Panc1 (cell line): Measurements from ENCODE around the gene COMMD9. TPM values are rescaled to one million over a fixed set of nuclear protein-coding genes. Genes with fewer than 3 reads are reported as not detected.

Experiments
- ATAC-seq: fragments of 200-7000 bp; cut with Tn5 transposase; 2 replicates; pipeline ENCODE4 v1.9.1; 2020; ENCODE audit warnings: mild to moderate bottlenecking, moderate library complexity
- BruUV-seq: library from RNA; stranded (reverse); fragments of 400-500 nt; replicated peaks from 2 replicates; lab custom pipeline; 2021; lab: Mats Ljungman, UMichigan
- CTCF ChIA-PET: fragments of 300-600 bp; sonication (Branson Sonifier 250); formaldehyde crosslinking; loops from one replicate; lab custom pipeline; 2022; ENCODE audit warnings: antibody characterized with exemption; lab: Charles Lee
- POLR2A ChIA-PET: fragments of 300-600 bp; sonication (Branson Sonifier 250); formaldehyde crosslinking; loops from one replicate; lab custom pipeline; 2022; ENCODE audit warnings: antibody characterized with exemption; lab: Charles Lee
- DNase-seq: peaks from one replicate; pipeline ENCODE4 v3.0.0-alpha.2; 2010; ENCODE audit warnings: low read depth, low spot score
- H3K27ac ChIP-seq: 2 replicates; pipeline ENCODE4 v1.5.1; 2011; ENCODE audit warnings: mild to moderate bottlenecking, low read length, inconsistent platforms
- H3K27me3 ChIP-seq: fragments of 200-500 bp; sonication (Bioruptor generic); 2 replicates; pipeline ENCODE4 v1.6.0; 2014; ENCODE audit warnings: low read length, inconsistent platforms; ENCODE audit not compliant: control insufficient read depth, insufficient read depth
- H3K36me3 ChIP-seq: fragments of 200-500 bp; sonication (Bioruptor generic); 2 replicates; pipeline ENCODE4 v1.5.1; 2014; ENCODE audit warnings: inconsistent platforms, mild to moderate bottlenecking, low read length, moderate library complexity; ENCODE audit not compliant: control insufficient read depth, insufficient read depth
- H3K4me1 ChIP-seq: 2 replicates; pipeline ENCODE4 v1.5.1; 2011; ENCODE audit warnings: inconsistent platforms, mild to moderate bottlenecking, low read length, moderate library complexity; ENCODE audit not compliant: control insufficient read depth, insufficient read depth
- H3K4me3 ChIP-seq, 2 experiments: 2 replicates each; pipeline ENCODE4 v1.5.1; 2011 to 2012; ENCODE audit warnings: low read depth in 2 of 2, low read length in 2 of 2, mild to moderate bottlenecking in 2 of 2, inconsistent platforms in 1 of 2, moderate library complexity in 1 of 2
- H3K9me3 ChIP-seq: fragments of 200-500 bp; sonication (Bioruptor generic); 2 replicates; pipeline ENCODE4 v1.5.1; 2014; ENCODE audit warnings: low read depth, mild to moderate bottlenecking, inconsistent platforms, low read length, moderate library complexity; ENCODE audit not compliant: control insufficient read depth, insufficient read depth
- POLR2AphosphoS5 ChIP-seq: IDR thresholded peaks from 2 replicates; pipeline ENCODE4 v1.6.1; 2012; ENCODE audit warnings: mild to moderate bottlenecking, low read depth, low read length, moderate library complexity
- SIN3A ChIP-seq: IDR thresholded peaks from 2 replicates; pipeline ENCODE4 v1.6.1; 2012; ENCODE audit warnings: low read depth, mild to moderate bottlenecking, low read length, moderate library complexity, borderline replicate concordance; ENCODE audit not compliant: insufficient read depth
- TCF7L2 ChIP-seq: IDR thresholded peaks from 2 replicates; pipeline ENCODE4 v1.6.1; 2011; ENCODE audit warnings: mild to moderate bottlenecking, low read depth, low read length, inconsistent platforms
- in situ Hi-C: cut with HindIII; loops from 2 replicates; pipeline ENCODE4 v1.10.0; 2016; ENCODE audit warnings: low sequenced_read_pairs, low pct_unique_long_range_greater_than_20kb
- intact Hi-C: fragments of 100-400 bp; cut with micrococcal nuclease; formaldehyde crosslinking; loops from one replicate; pipeline ENCODE4 v1.10.0; 2022; ENCODE audit not compliant: unreplicated experiment
- total RNA-seq: library from RNA; stranded (reverse); gene quantifications from one replicate; pipeline ENCODE4 v1.2.1, GENCODE V29; 2021; ENCODE audit not compliant: unreplicated experiment
- TF ChIP-seq, protein P1 (sequence below), 2 experiments: IDR thresholded peaks; 2 replicates each; pipeline ENCODE4 v1.6.1; 2011 to 2012; ENCODE audit warnings: low read depth in 2 of 2, control low read depth in 1 of 2, low read length in 1 of 2, mild to moderate bottlenecking in 1 of 2, moderate library complexity in 1 of 2; ENCODE audit not compliant: insufficient read depth in 1 of 2
- TF ChIP-seq, protein P2 (sequence below): fragments of 450-650 bp; IDR thresholded peaks from 2 replicates; pipeline ENCODE4 v1.5.1; 2017; ENCODE audit warnings: mild to moderate bottlenecking

COMMD9 gene
- total RNA-seq, 1 experiment from 2014 or later = 41.8 TPM

DNA sequence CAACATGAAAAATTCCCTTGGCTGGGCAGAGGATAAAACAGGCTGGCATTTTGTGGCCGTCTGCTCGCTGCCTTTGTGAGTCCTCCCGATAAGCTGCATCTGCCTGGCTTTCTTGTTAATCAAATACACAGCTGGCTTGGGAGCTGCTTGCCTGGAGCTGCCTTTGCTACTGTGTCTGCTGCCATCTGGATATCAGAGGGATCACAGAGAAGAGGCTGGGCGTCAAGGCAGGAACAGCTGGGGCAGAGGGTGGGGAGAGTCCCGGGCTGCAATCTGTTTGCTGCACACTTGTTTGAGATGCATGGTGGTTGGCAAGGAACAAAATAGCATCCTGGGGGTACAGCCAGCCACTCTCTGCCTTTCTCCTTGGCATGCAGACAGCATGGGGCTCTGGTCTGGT lies 36.0 kb downstream of the COMMD9 start:
- intact Hi-C loops (loop anchor here (10.0 kb wide), 1 partner anchor 98 kb away; no protein-coding TSS in a partner anchor), in situ Hi-C loops (no loop called here)
- no peak for ATAC-seq
- H3K27ac ChIP-seq = no peak overlapping the region
- H3K9me3 ChIP-seq = no peaks in the 10 kb centered on the region
- POLR2A ChIA-PET = no interaction called here
- no peaks in the 10 kb centered on the region for H3K36me3 ChIP-seq
- DNase-seq = no peak
- TF ChIP-seq TCF7L2 = no peak
- CTCF ChIA-PET = no interaction called here
- H3K27me3 ChIP-seq = 0 out of 2 replicates have a peak, but pooled peaks cover 2% of the 10 kb centered on the region
- H3K4me1 ChIP-seq = no peaks in the 10 kb centered on the region
- no peak overlapping the region for H3K4me3 ChIP-seq
- no TSS peak for BruUV-seq

GRCh38 chr11:36251823-36252222 lies 37.4 kb downstream of the COMMD9 start:
- TF ChIP-seq, protein P1, sequence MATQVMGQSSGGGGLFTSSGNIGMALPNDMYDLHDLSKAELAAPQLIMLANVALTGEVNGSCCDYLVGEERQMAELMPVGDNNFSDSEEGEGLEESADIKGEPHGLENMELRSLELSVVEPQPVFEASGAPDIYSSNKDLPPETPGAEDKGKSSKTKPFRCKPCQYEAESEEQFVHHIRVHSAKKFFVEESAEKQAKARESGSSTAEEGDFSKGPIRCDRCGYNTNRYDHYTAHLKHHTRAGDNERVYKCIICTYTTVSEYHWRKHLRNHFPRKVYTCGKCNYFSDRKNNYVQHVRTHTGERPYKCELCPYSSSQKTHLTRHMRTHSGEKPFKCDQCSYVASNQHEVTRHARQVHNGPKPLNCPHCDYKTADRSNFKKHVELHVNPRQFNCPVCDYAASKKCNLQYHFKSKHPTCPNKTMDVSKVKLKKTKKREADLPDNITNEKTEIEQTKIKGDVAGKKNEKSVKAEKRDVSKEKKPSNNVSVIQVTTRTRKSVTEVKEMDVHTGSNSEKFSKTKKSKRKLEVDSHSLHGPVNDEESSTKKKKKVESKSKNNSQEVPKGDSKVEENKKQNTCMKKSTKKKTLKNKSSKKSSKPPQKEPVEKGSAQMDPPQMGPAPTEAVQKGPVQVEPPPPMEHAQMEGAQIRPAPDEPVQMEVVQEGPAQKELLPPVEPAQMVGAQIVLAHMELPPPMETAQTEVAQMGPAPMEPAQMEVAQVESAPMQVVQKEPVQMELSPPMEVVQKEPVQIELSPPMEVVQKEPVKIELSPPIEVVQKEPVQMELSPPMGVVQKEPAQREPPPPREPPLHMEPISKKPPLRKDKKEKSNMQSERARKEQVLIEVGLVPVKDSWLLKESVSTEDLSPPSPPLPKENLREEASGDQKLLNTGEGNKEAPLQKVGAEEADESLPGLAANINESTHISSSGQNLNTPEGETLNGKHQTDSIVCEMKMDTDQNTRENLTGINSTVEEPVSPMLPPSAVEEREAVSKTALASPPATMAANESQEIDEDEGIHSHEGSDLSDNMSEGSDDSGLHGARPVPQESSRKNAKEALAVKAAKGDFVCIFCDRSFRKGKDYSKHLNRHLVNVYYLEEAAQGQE (IDR thresholded peaks at IDR 0.05; ENCODE audit: insufficient read depth in 1 of 2, low read depth in 2 of 2, low read length in 1 of 2) = no peak
- TF ChIP-seq TCF7L2 (no peak), SIN3A (no peak), POLR2AphosphoS5 (no peak)
- TF ChIP-seq, protein P2, sequence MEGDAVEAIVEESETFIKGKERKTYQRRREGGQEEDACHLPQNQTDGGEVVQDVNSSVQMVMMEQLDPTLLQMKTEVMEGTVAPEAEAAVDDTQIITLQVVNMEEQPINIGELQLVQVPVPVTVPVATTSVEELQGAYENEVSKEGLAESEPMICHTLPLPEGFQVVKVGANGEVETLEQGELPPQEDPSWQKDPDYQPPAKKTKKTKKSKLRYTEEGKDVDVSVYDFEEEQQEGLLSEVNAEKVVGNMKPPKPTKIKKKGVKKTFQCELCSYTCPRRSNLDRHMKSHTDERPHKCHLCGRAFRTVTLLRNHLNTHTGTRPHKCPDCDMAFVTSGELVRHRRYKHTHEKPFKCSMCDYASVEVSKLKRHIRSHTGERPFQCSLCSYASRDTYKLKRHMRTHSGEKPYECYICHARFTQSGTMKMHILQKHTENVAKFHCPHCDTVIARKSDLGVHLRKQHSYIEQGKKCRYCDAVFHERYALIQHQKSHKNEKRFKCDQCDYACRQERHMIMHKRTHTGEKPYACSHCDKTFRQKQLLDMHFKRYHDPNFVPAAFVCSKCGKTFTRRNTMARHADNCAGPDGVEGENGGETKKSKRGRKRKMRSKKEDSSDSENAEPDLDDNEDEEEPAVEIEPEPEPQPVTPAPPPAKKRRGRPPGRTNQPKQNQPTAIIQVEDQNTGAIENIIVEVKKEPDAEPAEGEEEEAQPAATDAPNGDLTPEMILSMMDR = no peak
- Histone ChIP-seq H3K27me3 (peaks cover 2% of the 10 kb centered on the region; the same call in 1 of the 2 replicates), H3K4me1 (no peaks in the 10 kb centered on the region), H3K9me3 (no peaks in the 10 kb centered on the region), H3K4me3 (no peak overlapping the region), H3K27ac (no peak overlapping the region), H3K36me3 (no peaks in the 10 kb centered on the region)
- in situ Hi-C loops = no loop called here
- POLR2A ChIA-PET = no interaction called here
- BruUV-seq = no TSS peak
- ATAC-seq (no peak), DNase-seq (no peak)
- intact Hi-C loops = loop anchor here (10.0 kb wide), 1 partner anchor 97 kb away; no protein-coding TSS in a partner anchor
- CTCF ChIA-PET = interaction anchor here (0.6 kb wide), 1 partner anchor 568 kb away, joined by 3 read pairs; no protein-coding TSS in a partner anchor

GRCh38 chr11:36249246-36249645 lies 40.0 kb downstream of the COMMD9 start:
- ChIA-PET CTCF (no interaction called here), POLR2A (no interaction called here)
- Histone ChIP-seq H3K36me3 (no peaks in the 10 kb centered on the region), H3K4me1 (no peaks in the 10 kb centered on the region), H3K4me3 (no peak overlapping the region), H3K27me3 (peaks cover 4% of the 10 kb centered on the region; the same call in 1 of the 2 replicates), H3K27ac (no peak overlapping the region), H3K9me3 (no peaks in the 10 kb centered on the region)
- DNase-seq (no peak), ATAC-seq (no peak)
- intact Hi-C loops = no loop called here
- TF ChIP-seq TCF7L2 = no peak
- no peak for TF ChIP-seq POLR2AphosphoS5
- no peak for TF ChIP-seq SIN3A
- TF ChIP-seq, protein P1 (IDR thresholded peaks at IDR 0.05; ENCODE audit: insufficient read depth in 1 of 2, low read depth in 2 of 2, low read length in 1 of 2) = no peak
- TF ChIP-seq, protein P2 = no peak
- no TSS peak for BruUV-seq
- in situ Hi-C loops = no loop called here
